22Rv1 (cell line): ENCODE data around the gene ST6GALNAC2.

Experiments used
- ZFX ChIP-seq: fragments of 450-650 bp; IDR thresholded peaks from 2 replicates; pipeline ENCODE4 v1.6.1; 2017; ENCODE audit warnings: antibody characterized with exemption, borderline replicate concordance
- TF ChIP-seq, protein P1 (sequence below): fragments of 450-650 bp; IDR thresholded peaks from 2 replicates; pipeline ENCODE4 v1.5.1; 2017; ENCODE audit warnings: mild to moderate bottlenecking

DNA sequence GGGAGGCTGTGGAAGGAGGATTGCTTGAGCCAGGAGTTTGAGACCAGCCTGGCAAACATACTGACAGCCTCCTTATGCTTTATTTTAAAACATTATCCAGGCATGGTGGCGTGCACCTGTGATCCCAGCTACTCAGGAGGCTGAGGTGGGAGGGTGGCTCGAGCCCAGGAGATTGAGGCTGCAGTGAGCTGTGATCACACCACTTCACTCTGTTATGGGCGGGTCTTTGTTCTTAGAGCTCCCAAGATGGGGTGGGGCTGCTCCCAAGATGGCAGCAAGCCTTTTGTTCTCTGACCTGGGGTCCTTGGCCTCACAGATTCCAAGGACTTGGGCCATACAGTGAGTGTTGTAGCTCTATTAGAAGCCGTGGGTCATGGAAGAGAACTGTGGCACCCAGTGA lies 26.1 kb upstream of the ST6GALNAC2 start:
- TF ChIP-seq, protein P1, sequence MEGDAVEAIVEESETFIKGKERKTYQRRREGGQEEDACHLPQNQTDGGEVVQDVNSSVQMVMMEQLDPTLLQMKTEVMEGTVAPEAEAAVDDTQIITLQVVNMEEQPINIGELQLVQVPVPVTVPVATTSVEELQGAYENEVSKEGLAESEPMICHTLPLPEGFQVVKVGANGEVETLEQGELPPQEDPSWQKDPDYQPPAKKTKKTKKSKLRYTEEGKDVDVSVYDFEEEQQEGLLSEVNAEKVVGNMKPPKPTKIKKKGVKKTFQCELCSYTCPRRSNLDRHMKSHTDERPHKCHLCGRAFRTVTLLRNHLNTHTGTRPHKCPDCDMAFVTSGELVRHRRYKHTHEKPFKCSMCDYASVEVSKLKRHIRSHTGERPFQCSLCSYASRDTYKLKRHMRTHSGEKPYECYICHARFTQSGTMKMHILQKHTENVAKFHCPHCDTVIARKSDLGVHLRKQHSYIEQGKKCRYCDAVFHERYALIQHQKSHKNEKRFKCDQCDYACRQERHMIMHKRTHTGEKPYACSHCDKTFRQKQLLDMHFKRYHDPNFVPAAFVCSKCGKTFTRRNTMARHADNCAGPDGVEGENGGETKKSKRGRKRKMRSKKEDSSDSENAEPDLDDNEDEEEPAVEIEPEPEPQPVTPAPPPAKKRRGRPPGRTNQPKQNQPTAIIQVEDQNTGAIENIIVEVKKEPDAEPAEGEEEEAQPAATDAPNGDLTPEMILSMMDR: no peak
- no peak for TF ChIP-seq ZFX
